Peyer's patch (tissue), 4 donors: ENCODE results near the gene BRD8.

Experiments used
- POLR2A ChIP-seq, 2 donors: fragments of 450-650 bp; IDR thresholded peaks; one replicate each; pipeline ENCODE4 v1.5.1; 2017; ENCODE audit warnings: antibody characterized with exemption in 2 of 2, mild to moderate bottlenecking in 2 of 2, moderate library complexity in 2 of 2
- TF ChIP-seq, protein P1 (sequence below), 6 experiments: fragments of 450-650 bp in 4 of 6; fragments of 200-600 bp in 2 of 6; sonication (generic) in 1 of 6; IDR thresholded peaks; one replicate each; pipeline ENCODE4 v1.5.1; 2017 to 2019; ENCODE audit warnings: antibody characterized with exemption in 6 of 6, mild to moderate bottlenecking in 3 of 6, moderate library complexity in 1 of 6

DNA sequence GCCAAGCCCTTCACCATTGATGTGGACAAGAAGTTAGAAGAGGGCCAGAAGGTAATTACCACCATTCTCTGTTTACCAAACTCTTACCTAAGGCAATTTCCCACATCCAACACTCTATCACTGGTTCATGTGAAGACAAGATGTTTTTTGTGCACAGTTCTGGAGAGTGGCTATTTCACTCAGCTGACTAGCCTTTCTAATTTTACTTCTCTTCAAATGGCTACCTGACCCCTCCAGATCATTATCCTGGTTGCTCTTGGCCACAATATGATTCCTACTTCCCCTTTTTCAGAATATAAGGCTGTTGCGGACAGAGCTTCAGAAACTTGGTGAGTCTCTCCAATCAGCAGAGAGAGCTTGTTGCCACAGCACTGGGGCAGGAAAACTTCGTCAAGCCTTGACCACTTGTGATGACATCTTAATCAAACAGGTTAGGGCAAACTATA lies 7.6 kb upstream of the BRD8 start:
- TF ChIP-seq, protein P1, sequence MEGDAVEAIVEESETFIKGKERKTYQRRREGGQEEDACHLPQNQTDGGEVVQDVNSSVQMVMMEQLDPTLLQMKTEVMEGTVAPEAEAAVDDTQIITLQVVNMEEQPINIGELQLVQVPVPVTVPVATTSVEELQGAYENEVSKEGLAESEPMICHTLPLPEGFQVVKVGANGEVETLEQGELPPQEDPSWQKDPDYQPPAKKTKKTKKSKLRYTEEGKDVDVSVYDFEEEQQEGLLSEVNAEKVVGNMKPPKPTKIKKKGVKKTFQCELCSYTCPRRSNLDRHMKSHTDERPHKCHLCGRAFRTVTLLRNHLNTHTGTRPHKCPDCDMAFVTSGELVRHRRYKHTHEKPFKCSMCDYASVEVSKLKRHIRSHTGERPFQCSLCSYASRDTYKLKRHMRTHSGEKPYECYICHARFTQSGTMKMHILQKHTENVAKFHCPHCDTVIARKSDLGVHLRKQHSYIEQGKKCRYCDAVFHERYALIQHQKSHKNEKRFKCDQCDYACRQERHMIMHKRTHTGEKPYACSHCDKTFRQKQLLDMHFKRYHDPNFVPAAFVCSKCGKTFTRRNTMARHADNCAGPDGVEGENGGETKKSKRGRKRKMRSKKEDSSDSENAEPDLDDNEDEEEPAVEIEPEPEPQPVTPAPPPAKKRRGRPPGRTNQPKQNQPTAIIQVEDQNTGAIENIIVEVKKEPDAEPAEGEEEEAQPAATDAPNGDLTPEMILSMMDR (IDR thresholded peaks at IDR 0.05): no peak
- TF ChIP-seq POLR2A (IDR thresholded peaks at IDR 0.05): no peak
